Stimulated activated naive CD8-positive, alpha-beta T cell treated with anti-CD3 and anti-CD28 coated beads, Interleukin-15, Interleukin-2, amounts not matched to agents 100 U/mL and 50 U/mL, for 24 hours (primary cell): ENCODE data around the gene UBE2L3.
"Not testable (repeated sequence)": the region's sequence is repeated elsewhere in the genome, so short reads cannot be mapped to it uniquely, and the experiment has no call there.

ENCODE experiments used
- ATAC-seq: fragments of 150-1000 bp; cut with Tn5 transposase; one replicate; pipeline ENCODE4 v1.10.0; 2021
- DNase-seq: peaks from one replicate; pipeline ENCODE4 v3.0.0; 2021

UBE2L3 gene

DNA sequence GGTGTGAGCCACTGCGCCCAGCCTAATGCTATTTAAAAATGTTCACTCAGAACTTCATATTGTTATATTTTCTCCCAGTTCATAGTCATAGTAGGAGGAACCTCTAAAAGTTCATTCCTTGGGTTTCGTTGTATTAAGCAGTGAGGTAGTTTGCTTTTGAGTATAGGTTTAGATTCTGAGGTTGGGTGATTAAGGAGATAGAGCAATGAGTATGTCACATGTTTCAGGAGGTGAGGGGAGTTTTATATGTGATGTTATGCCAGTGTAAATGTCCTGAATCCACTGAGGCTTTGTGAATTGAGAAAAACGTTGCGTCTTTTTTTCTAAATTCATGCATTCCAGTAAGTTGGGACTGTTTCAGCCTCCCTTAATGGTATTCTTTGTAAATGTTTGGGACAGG lies 4.2 kb downstream of the UBE2L3 start:
- peak; percentile 15 for ATAC-seq
- no peak for DNase-seq

DNA sequence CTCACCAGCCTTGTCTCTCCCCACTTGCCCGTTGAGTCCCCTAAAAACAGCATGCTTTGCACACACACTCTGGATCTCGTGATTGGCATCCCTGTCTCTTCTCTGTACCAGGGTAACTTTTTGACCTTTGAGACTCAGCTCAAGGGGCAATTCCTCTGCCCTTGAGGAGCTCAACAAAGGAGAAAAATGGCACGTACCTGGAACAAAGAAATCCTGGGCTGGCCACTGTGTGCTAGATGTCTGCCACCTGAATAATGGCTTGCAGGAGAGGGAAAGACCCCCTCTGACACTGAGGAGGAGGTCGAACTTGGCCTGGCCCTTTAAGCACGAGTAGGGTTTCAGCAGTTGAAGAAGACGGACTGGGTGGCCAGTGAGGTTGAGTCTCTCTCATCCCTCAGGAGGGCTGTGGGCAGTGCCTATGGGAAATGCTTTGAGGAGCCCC lies 5.8 kb downstream of the UBE2L3 start:
- no peak for ATAC-seq
- DNase-seq, result no peak

DNA sequence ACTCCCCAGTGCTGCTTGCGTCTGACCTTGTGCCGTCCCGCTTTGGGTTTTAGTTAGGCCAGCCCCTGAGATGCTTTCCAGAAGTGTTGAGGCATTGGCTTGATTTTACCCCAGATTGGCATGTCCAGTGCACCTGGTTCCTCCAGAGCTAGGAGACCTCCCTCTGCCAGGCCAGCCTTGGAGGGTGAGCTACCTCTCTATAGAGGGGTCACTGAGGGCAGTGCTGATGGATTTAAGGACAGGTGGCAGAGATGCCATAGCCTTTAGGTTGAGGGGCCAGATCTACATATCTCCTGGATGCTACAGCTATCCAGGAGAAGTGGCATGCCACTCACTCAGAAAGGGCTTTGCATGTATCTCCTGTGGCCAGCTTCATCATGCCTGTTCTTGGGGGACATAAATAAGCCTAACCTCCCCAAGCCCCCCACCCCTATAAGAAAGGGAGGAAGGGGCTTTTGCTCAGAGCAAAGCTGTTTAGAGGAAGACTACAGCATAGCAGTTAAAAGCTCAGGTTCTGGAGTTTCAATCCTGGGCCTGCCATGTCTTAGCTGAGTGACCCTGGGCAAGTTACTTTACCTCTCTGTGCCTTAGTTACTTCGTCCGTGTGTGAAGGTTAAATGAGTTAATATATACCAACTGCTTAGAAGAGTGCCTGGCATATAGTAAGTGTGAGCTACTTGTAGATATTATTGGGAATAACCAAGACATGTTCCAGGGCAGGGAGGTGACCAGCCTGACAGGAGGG lies 6.4 kb downstream of the UBE2L3 start:
- ATAC-seq (no peak), DNase-seq (no peak)

DNA sequence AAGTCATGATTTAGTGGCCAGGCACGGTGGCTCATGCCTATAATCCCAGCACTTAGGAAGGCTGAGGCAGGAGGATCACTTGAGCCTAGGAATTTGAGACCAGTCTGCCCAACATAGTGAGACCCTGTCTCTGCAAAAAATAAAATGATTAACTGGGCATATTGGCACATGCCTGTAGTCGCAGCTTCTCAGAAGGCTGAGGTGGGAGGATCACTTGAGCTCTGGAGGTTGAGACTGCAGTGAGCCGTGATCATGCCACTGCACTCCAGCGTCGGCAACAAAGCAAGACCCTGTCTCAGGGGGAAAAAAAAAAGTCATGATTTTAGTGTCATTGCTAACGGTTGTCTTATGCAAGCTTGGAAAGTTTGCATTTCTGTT lies 11.9 kb downstream of the UBE2L3 start:
- DNase-seq (no peak), ATAC-seq (no peak)

DNA sequence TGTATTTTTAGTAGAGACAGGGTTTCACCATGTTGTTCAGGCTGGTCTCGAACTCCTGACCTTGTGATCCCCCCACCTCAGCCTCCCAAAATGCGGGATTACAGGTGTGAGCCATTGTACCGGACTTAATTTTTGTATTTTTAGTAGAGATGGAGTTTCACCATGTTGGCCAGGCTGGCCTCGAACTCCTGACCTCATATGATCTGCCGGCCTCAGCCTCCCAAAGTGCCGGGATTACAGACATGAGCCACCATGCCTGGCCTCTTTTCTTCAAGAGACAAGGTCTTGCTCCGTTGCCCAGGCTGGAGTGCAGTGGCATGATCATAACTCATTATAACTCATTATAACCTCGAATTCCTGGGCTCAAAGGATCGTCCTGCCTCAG lies 13.1 kb downstream of the UBE2L3 start:
- ATAC-seq, DNase-seq: not testable (repeated sequence)

DNA sequence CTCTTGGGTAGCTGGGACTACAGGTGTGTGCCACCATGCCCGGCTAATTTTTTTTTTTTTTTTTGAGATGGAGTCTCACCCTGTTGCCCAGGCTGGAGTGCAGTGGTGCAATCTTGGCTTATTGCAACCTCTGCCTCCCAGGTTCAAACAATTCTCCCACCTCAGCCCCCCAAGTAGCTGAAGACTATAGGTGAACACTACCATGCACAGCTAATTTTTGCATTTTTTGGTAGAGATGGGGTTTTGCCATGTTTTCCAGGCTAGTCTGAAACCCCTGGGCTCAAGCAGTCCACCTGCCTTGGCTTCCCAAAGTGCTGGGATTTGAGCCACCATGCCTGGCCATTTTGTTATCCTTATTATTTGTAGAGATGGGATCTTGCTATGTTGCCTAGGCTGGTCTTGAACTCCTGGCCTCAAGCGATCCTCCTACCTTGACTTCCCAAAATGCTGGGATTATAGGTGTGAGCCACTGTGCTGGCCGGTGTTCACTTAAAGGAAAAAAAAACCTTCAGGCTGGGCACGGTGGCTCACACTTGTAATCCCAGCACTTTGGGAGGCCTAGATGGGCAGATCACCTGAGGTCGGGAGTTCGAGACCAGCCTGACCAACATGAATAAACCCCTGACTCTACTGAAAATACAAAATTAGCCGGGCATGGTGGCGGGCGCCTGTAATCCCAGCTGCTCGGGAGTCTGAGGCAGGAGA lies 13.6 kb downstream of the UBE2L3 start:
- not testable (repeated sequence) for ATAC-seq, DNase-seq

DNA sequence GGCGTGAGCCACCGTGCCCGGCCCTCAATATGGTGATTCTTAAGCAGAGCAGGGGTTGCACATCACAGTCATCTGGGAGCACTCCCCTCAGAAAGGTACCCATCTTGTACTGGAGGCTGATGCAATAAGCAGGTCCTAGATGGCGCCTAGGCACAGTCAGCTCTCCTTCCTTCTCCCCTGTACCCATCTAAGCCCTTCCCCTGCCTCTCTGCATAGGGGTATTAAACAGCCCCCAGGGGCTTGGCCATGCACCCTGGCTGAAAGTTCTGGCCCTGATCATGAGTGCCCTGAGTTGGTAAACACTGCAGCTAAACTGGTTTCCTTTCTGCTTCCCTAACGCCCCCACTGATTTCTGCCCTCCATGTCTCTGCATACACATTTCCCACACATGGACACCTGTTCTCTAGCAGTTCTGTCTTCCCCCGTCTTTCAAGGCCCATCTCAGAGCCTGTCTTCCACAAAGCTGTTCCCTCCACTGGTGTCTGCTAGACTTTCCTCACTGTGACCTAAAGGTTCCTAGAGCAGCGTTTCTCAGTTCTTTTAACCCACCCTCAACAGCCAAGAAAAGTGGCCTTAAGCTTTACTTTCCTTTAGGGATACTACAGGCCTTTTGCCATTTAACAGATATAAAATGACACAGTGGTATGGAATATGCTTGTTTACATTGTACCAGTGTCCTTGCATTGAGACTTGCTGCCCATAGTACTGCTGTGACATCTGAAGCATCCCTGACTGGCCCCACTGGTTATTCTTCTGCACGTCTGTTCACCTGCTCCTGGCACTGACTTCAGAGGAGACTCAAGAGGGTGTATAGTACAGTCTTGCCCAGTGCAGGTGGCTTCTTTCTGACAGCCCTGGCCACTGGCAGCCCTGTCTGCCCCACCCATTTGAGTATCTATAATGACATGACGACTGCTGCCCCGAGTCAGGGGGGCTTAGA lies 15.6 kb downstream of the UBE2L3 start:
- ATAC-seq (no peak), DNase-seq (no peak)

DNA sequence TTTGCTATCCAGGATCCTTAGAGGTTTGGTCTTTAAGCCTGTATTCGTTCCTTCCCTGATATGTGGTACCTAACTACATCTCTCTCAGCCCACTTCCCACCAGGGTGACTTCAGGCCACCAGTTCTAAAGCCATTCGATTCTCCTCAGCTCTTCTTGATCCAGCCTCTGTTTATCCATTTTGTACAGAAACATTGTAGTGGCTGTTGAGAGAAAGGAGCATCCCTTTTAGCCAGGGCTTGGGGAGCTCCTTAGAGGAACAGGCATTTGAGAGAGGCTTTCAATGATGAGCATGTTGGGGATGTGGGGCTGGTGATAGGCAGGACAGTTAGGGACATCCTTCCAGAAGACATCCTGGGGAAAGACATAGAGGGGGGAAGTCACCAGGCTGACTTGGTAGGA lies 17.9 kb downstream of the UBE2L3 start:
- ATAC-seq (no peak), DNase-seq (no peak)

DNA sequence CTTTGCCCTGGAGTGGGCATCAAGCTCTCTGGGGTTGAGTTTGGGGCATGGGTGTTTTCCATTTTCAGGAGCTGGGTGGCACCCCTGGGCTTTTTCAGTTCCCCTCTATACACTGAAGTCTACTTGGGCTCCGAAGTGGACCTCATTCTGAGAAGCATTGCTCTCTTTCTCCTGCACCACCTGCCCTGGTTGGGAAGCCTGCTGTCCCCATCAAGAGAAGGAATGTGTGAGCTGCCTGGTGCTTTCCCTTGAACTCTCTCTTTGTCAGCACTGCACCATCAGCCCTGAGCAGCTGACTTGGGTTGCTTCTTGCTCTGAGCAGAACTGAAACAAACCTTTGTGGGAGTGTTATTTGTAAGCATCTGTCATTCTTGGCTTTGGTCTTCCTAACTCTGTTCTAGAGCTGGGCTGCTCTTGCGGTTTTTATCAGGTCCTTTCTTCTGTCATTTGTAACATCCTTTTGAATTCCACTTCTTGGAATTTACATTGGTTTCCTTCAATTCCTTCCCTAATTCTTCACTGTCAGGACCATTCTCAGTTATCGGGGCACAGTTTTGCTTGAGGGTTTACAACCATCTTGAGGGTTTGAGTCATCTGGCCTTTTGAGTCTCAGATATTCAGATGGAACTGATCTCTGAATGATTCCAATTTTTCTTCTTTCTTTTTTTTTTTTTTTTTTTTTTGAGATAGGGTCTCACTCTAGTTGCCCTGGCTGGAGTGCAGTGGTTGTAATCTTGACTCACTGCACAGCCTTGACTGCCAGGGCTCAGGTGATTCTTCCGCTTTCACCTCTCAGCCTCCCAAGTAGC lies 20.5 kb downstream of the UBE2L3 start:
- ATAC-seq, result peak; percentile 98
- DNase-seq, result peak; percentile 55

DNA sequence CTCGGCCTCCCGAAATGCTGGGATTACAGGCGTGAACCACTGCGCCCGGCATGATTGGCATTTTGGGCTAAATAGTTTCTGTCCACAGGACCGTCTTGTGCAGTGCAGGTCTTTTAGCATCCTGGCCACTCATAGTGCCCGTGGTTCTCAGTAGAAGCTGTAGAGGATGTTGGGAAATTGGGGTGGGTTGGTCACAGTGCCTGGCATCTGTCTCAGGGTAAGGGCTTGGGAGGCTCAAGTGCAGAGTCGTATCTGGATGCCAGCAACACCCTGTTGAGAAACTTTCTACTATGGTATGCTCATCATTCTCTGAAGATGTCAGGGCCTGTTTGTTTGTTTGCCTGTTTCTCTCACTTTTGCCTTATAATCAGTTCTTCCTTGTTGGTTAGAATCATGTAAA lies 21.9 kb downstream of the UBE2L3 start:
- DNase-seq (no peak), ATAC-seq (no peak)

DNA sequence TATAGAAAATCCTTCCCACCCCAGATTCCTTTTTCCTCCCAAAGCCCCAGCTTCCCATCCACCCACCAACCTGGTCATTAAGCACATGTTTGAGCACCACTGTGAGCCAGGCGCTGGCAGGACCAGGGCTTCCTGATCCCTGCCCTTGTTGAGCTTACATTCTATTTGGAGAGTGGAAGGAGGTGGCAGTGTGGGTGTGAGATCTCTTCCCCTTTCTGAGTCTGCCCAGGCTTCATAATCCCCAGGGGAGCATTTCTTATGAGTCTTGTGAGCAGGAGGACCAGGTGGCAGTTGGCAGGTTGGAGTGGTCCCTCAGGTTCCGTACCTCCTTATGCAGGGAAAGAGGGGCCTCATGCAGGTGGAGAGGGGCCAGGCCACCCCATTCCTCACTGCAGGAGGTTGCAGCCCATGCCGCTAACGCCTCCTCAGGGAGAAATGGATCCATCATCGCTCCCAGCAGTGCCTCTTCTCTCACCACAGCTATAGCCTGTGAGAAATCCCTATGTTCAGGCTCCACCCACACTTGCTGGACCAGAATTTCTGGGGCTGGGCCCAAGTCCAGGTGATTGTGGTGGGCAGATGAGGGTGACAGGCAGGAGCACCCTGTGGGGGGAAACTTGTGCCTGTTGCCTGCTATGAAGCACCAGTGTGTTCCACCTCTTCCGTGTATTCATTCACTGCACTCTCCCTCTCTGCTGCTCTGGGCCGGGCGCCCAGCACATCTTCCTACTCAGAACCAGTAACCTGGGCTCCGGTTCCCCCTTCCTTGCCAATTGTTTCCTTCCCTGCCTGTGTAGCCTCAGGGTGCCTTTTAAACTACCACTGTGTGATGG lies 23.5 kb downstream of the UBE2L3 start:
- ATAC-seq (no peak), DNase-seq (no peak)

DNA sequence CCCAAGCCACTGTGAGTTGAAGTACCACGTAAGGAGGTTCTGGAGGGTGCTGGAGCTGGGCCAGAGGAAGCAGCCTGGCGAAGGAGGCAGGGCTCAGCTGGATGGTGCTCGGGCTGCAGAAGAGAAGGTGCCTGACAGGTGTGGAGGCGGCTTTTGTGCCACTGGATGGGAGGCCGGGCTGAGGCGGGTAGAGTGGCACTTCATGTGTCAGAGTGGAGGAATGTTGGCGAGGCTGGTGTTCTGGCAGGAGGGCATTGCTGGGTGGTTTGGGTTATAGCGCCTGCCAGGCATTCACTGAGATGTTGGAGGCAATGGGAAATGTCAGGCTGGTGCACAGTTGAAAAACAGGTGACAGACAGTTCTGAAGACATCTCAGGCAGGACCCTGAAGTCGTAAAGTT lies 24.2 kb downstream of the UBE2L3 start:
- DNase-seq (no peak), ATAC-seq (no peak)

DNA sequence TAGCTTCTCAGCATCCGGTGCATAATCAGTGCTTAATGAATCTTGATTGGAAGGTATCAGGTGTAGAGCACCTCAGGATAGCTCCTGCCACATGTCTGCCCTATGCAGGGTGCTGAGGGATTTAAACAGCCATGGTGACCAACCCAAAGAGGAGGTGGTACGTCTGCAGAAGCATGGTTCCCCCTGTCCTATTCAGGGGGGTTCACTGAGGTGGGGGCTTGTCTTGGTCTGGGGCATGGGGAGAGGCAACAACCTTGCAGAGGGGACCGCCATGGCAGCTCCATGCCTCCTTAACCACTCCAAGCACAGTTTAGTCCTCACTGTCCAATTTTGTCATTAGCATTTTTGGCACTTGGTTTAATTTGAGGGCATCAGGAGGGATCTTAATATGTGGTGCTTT lies 24.9 kb downstream of the UBE2L3 start:
- DNase-seq (no peak), ATAC-seq (no peak)

DNA sequence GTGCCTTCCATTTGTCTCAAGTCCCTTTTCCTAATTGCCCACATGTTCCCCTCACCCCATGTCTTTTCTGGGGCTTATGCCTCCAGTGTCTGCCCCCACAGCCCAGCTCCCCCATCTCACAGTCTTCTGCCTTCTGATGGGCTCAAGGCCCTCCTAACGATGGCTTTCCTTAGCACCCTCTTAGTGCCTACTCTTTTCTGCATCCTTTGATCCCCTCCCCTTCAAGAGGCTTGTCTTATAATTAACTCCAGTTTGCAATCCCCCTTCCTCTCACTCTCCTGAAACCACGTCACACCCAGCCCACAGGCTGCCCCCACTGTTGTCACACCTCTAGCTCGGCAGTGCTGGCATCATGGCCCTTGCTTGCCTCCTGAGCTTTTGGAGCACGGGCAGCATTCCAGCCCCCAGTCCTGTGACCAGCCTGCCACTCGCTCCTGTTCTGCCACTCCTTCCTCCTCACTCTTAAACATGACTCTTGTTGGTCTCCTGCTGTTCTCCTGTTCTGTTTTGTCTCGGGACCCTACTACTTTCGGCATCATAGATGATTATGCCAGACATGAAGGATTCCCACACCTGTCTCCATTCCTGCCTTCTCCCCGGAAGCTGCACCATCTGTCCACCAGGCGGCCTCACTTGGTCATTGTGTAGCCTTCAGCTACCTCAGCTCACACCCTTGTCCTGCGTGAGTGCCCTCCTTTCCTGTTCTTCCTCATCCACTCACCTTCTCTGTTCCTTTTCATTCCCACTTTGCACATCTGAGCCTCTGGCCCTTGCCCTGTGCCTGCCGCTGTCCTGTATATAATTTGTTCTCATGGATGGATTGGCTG lies 26.1 kb downstream of the UBE2L3 start:
- ATAC-seq (no peak), DNase-seq (no peak)

DNA sequence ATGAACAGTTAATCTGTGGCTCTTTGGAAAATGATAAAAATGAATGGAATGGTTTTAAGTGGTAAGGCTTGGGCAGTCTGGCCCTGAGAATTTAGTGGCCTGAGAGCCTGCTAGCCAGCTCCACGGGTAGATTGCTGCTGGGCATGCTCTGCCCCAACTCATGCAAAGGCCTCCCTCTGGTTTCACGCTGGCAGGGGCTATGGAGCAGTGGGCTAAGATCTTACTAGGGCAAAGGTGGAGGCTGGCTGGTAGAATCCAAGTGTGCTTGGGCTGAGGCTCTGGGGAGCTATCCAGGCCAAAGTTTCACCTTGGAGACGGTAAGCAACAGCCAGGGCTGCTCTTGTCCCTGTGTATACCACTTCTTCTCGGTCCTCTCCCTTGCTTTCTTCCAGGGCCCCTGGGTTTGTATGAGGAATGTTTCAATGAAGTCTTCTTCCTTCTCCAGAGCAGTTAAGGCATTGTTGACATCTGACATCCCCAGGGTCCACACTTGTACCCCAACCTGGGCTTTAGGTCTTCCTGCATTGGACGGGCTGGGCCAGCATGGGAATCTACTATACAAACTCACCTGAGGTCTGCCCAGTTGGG lies 27.4 kb downstream of the UBE2L3 start:
- DNase-seq (no peak), ATAC-seq (no peak)

DNA sequence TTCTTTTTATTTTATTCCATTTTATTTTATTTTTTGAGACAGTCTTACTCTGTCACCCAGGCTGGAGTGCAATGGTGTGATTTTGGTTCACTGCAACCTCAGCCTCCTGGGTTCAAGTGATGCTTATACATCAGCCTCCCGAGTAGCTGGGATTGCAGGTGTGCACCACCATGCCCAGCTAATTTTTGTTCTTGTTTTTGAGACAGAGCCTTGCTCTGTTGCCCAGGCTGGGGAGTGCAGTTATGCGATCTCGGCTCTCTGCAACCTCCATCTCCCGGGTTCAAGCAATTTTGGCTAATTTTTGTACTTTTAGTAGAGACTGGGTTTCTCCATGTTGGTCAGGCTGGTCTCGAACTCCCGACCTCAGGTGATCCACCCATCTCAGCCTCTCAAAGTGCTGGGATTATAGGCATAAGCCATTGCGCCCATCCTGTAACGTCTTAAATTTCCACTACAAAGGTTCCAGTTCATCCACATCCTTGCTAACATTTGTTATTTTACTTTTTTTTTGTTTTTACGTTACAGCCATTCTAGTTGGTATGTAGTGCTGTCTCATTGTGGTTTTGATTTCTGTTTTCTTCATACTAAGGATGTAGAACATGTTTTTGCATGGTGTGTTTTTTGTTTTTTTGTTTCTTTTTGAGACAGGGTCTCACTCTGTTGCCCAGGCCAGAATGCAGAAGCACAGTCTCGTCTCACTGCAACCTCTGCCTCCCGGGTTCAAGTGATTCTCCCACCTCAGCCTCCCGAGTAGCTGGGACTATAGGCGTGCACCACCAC lies 29.0 kb downstream of the UBE2L3 start:
- ATAC-seq, DNase-seq: not testable (repeated sequence)

DNA sequence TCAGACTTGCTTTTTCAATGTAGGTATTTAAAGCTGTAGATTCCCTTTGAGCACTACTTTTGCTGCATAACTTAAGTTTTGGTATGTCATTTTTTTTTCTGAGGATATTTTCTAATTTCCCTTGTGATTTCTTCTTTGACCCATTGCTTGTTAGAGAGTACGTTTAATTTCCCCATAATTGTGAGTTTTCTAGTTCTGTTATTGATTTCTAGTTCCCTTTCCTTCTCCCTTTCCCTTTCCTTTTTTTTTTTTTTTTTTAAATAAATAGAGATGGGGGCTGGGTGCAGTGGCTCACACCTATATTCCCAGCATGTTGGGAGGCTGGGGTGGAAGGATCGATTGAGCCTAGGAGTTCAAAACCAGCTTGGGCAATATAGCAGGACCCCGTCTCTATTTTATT lies 30.8 kb downstream of the UBE2L3 start:
- DNase-seq, result no peak
- ATAC-seq, result no peak

DNA sequence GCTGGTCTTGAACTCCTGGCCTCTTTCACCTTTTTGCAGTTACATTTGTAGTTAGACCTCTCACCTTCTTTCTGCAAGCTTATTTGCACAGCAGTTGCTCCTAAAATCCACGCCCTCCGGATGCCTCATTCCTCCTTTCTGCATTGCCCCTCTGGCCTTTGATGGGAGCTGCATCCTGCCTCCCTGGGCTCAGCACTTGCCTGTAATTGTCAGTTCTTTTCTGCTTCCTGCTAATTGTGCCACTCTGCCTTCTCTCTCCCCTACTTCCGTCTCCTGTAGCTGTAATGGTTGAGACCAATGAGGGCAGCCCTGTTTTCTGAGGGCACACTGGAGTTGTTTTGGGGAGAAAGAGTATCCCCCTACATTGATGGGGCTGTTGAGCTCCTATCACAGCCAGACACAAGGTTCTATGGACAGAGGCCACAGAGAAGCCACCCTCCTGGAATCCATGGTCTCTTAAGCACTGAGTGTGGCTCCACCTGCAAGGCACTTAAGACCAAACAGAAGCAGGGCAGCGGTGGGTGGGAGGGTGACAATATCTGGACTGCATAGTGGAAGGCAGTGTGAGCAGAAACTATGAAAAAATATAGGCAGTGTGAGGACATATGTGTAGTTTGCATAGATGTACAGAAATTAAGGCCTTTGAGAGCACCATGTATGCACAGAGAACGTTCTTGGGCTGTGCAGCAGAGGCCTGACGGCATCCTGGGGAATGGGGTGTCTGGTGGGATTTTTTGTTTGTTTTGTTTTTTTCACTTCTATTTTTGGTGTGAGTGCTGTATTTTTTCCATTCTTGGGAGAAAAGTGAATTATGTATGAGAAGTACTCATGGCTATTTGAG lies 31.8 kb downstream of the UBE2L3 start:
- ATAC-seq (no peak), DNase-seq (no peak)
